HepG2 (cell line): ENCODE data around the gene KRT32. TPM values are rescaled to one million over a fixed set of nuclear protein-coding genes. Genes with fewer than 3 reads are reported as not detected.

Experiments used
- AHDC1 ChIP-seq: sonication (generic); formaldehyde crosslinking; IDR thresholded peaks from 2 replicates; pipeline ENCODE4 v1.5.1; 2020; ENCODE audit warnings: mild to moderate bottlenecking, missing genetic modification reagents, borderline replicate concordance
- ATF1 ChIP-seq: IDR thresholded peaks from 2 replicates; pipeline ENCODE4 v1.6.1; 2016; ENCODE audit warnings: mild to moderate bottlenecking, control low read depth
- TCF12 ChIP-seq, 2 experiments: fragments of 450-650 bp in 1 of 2; sonication (generic) in 1 of 2; formaldehyde crosslinking in 1 of 2; IDR thresholded peaks; 2 replicates each; pipeline versions ENCODE4 v1.6.1 to v1.8.0; 2017 to 2022; ENCODE audit warnings: antibody characterized with exemption in 1 of 2, mild to moderate bottlenecking in 1 of 2, missing genetic modification reagents in 1 of 2, moderate library complexity in 1 of 2
- ZHX1 ChIP-seq: sonication (generic); formaldehyde crosslinking; IDR thresholded peaks from 2 replicates; pipeline ENCODE4 v1.8.1; 2022; ENCODE audit warnings: low read depth, mild to moderate bottlenecking, missing genetic modification reagents
- polyA plus RNA-seq, 8 experiments: library from polyadenylated mRNA; depleted of rRNA in 3 of 8; stranded (reverse) in 7 of 8; unstranded in 1 of 8; fragments of >200 nt; fragmentation: Illumina TruSeq in 4 of 8; extraction: Trizol in 4 of 8; gene quantifications; 2 replicates each; pipeline versions ENCODE4 v1.2.1 to v1.2.3, GENCODE V29; 2011 to 2016; ENCODE audit warnings: low read depth in 4 of 8, missing spikeins in 1 of 8, mixed read lengths in 1 of 8; ENCODE audit not compliant: insufficient read depth in 1 of 8
- total RNA-seq, 5 experiments: library from RNA; depleted of rRNA; stranded (reverse); fragments of >200 nt; fragmentation: Illumina TruSeq; extraction: Trizol; gene quantifications; 2 replicates each; pipeline ENCODE4 v1.2.3, GENCODE V29; 2016; ENCODE audit warnings: low read depth in 1 of 5
- TF ChIP-seq, protein P1 (sequence below): sonication (generic); formaldehyde crosslinking; IDR thresholded peaks from 2 replicates; pipeline ENCODE4 v1.4.0; 2020; ENCODE audit warnings: missing genetic modification reagents

Gene KRT32
- total and polyA plus RNA-seq, 2 of the 13 experiments (the other 11 are each of a cell fraction or from before 2014, with no cell fraction given) = not detected

GRCh38 chr17:41415833-41416335 lies 51.3 kb downstream of the KRT32 start (continued):
- TF ChIP-seq ZHX1 (CRISPR knock-in tag) = no peak
- peak; percentile 91; the same call in 1 of the 2 replicates for TF ChIP-seq AHDC1 (CRISPR knock-in tag)
- TF ChIP-seq, protein P1, sequence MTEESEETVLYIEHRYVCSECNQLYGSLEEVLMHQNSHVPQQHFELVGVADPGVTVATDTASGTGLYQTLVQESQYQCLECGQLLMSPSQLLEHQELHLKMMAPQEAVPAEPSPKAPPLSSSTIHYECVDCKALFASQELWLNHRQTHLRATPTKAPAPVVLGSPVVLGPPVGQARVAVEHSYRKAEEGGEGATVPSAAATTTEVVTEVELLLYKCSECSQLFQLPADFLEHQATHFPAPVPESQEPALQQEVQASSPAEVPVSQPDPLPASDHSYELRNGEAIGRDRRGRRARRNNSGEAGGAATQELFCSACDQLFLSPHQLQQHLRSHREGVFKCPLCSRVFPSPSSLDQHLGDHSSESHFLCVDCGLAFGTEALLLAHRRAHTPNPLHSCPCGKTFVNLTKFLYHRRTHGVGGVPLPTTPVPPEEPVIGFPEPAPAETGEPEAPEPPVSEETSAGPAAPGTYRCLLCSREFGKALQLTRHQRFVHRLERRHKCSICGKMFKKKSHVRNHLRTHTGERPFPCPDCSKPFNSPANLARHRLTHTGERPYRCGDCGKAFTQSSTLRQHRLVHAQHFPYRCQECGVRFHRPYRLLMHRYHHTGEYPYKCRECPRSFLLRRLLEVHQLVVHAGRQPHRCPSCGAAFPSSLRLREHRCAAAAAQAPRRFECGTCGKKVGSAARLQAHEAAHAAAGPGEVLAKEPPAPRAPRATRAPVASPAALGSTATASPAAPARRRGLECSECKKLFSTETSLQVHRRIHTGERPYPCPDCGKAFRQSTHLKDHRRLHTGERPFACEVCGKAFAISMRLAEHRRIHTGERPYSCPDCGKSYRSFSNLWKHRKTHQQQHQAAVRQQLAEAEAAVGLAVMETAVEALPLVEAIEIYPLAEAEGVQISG (CRISPR knock-in tag) = peak; percentile 43
- TF ChIP-seq TCF12 (IDR thresholded peaks at IDR 0.05) = no peak
- peak; percentile 67; the same call in 1 of the 2 replicates for TF ChIP-seq TCF12 (CRISPR knock-in tag; IDR thresholded peaks at IDR 0.05)
- TF ChIP-seq ATF1 (CRISPR knock-in tag) = peak; percentile 46; the same call in 1 of the 2 replicates
